NCI-H748 (cell line): ENCODE measurements around the gene PDLIM5.
"Not testable (repeated sequence)": the region's sequence is repeated elsewhere in the genome, so short reads cannot be mapped to it uniquely, and the experiment has no call there.

Source experiments
- DNase-seq: peaks from one replicate; lab custom pipeline; 2025; ENCODE audit not compliant: unreplicated experiment; lab: John Stamatoyannopoulos, UW

The PDLIM5 gene

DNA sequence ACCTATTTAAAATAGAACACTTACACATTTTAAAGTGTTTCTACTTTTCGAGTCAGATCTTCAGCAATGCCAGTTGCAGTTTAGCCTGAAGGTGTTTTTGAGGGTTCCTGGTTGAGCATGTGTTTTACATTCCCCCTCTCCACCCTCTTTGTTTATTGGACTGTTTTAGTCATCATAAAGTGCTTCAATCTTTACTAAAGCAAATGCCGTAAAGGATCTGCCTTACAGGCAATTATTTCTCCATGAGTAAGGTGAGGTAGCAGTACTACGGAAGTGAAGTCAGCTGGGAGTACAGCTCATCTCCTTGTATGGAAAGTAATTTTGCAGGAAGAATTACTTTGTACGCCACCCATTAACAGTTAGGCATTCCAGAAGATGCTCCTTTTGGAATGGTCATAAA lies 36.9 kb downstream of the PDLIM5 start:
- no peak for DNase-seq

DNA sequence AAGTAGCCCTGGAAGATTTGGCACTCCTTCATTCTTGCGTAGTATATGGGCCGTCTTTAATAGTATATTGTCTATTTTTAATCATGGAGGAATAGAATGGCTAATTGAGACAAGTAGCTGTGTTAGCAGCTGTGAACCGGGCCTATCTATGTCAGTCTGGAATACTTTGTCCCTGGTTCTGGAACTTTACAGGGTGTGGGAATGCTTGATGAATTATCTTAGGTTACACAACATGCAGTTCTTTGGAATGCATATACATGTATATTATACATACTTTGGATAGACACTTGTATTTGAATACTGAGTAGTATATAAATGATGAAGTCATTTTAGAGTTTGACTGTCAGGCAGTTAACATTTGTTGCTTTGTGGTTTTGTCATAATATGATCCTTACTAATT lies 37.4 kb downstream of the PDLIM5 start:
- DNase-seq, result no peak

DNA sequence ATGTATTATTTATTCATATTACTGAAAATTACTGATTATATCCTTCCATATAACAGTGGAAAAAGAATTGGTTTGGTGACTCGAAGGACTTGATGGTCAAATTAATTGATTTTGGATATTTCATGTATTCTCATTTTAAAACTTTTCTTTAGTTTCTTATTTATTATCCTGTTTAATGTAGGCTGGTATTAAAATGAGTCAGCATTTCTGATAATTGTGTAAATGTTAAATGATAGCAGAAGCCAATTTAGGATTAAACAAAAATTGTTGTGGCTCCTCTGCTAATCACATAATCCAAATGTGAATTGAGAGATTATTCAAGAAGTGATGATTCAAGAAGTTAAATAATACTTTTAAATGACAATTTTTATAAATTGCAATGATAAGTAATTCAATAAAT lies 38.7 kb downstream of the PDLIM5 start:
- DNase-seq, result no peak

DNA sequence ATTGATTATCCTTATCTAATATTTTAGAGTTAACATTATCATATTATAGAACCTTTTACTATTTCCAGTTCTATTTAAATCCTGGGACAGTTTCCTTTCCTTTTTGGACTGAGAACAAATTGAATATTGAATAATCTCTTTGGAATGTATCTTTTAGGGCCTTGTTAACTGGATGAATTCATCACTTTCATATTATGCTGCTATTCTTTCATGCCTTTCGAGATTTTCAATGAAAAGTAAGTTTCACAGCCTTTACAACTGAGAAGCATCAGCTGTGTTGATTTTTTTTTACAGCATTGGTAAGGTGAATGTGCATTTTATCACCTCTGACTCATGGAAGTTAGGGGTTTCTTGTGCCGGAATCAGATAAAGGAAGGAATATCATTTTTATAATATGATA lies 39.6 kb downstream of the PDLIM5 start:
- no peak for DNase-seq

DNA sequence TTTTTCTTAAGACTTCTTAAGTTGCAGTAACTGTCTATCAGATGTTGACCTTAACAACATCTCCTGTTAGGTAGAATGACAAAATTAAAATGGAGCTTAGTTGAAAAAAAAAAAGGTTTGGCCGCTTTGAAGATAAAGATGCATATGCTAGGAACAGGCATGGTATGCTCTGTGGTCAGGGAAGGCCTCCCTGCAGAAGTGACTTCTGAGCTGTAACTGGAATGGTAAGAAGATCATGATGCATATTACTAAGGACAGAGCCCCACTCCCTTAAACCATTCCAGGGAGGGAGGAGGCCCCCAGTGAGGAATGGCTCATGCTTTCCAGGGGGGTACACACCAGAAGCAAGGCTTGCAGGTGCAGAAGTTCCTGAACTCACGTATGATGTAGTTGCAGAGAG lies 43.7 kb downstream of the PDLIM5 start:
- no peak for DNase-seq

DNA sequence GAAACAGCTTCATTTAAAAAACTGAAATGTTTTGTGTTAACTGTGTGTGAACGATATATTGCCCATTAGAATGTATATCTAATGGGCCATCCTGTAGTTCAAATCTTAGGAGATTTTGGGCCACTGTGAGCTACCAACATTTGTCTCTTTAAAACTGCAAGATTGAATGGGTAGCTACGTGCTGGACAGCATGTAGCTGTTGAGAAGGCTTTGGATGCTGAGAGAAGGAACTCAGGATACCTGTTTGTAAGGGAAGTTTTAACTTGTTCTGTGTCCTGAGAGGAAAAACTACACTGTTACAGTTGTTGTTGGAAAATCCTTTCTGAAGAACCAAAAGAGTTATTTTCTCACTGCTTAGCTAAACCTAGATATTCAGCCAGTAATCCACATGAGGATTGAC lies 45.9 kb downstream of the PDLIM5 start:
- DNase-seq, result no peak

DNA sequence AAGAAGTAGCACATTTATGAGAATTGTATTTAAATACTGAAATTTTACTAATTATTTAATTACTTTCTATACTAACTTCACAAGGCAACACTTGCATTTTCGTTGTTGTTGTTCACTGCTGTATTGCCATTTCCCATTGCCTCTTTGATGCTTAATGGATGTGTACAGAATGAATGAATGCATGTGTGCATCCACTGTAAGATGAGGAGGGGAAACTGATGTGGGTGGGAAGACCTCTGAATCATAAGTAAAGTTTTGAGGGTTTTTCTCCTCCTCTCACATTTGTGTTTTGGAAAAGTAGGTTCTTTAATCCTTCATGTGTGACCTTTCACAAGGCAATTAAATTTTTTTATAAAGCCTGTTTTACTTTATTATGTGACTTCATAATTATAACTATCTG lies 46.8 kb downstream of the PDLIM5 start:
- DNase-seq, result no peak

DNA sequence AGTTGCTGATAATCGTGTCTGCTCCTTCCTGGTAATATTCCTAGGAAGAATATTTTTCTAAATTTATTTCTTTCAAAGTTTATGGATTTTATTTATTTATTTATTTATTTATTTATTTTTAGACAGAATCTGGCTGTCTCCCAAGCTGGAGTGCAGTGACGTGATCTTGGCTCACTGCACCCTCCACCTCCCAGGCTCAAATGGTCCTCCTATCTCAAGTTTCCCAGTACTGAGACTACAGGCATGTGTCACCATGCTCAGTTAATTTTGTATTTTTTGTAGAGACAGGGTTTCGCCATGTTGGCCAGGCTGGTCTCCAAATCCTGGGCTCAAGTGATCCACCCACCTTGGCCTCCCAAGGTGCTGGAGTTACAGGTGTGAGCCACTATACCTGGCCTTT lies 48.9 kb downstream of the PDLIM5 start:
- no peak for DNase-seq

DNA sequence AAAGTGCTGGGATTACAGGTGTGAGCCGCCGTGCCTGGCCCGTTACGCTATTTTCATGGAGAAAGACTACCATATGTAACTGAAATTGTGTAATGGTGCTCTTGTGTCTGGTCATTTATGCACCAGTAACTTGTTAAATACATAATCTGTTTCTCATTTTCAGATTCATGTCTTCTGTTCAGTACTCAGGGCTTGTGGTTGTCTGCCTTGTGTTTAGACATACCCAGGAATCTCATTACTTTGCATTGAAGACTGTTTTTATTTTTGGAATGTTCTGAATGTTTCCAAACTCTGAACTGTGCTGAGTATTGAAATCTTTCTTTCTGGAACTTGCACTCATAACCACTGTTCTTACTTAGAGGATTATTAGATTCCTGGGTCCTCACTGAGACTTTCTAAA lies 52.8 kb downstream of the PDLIM5 start:
- no peak for DNase-seq

DNA sequence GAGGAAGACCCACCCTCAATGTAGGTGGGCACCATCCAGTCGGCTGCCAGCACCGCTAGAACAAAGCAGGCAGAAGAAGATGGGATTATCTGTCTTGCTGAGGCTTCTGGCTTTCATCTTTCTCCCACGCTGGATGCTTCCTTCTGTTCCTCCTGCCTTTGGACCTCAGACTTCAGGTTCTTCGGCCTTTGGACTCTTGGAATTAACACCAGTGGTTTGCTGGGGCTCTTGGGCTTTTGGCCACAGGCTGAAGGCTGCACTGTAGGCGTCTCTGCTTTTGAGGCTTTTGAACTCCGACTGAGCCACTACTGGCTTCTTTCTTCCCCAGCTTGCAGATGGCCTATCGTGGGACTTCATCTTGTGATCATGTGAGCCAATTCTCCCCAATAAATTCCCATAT lies 55.1 kb downstream of the PDLIM5 start:
- DNase-seq, result no peak

DNA sequence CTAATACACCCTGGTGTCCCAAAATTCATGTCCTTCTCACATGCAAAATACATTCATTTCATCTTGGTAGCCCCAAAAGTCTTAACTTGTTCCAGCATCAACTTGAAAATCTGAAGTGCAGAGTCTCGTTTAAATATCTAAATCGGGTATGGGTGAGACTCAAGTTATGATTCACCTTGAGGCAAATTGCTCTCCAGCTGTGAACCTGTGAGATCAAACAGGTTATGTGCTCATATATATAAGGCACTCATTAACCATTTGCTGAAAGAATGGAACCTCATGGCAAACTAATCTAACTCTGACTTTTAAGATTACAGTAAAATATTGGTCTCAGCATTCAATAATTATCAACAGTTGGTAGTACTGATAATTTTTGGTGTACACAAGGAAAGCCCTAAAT lies 55.5 kb downstream of the PDLIM5 start:
- no peak for DNase-seq

DNA sequence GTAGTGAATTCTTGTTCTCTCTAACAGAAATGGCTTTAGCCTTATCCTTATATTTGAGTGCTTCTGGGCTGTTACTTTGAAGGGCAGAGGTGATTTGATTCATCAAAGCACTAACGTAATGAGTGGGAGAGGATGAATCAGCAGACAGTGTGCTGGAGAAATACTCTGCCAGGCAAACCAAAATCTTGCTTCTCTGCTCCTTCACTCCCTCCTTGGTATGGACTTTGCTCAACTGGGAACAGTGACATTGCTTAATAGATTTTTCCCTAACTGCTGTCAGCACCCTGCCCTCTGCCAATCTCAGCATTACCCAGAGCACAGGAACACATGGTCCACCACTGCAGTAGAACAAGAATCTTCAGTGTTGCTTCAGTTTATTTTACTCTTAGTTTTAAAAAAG lies 56.0 kb downstream of the PDLIM5 start:
- DNase-seq, result no peak

DNA sequence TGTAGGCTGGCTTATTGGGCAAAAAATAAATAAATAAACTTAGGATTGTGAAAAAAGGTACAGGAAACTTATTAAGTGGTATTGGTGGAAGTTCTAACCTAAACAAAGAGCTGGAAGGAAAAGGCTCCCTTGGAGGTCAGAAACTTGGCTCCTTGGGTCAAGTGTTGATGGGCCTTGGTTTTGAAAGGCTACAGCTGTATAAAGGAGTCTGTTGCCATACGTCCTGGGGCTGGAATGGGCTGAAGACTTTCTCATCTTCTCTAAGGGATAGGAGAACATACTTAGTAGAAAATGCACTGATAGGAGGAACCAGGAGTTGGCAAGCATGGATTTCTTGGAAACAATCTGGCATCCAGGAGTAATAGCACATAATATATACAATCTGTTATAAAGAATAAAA lies 56.6 kb downstream of the PDLIM5 start:
- DNase-seq, result no peak

DNA sequence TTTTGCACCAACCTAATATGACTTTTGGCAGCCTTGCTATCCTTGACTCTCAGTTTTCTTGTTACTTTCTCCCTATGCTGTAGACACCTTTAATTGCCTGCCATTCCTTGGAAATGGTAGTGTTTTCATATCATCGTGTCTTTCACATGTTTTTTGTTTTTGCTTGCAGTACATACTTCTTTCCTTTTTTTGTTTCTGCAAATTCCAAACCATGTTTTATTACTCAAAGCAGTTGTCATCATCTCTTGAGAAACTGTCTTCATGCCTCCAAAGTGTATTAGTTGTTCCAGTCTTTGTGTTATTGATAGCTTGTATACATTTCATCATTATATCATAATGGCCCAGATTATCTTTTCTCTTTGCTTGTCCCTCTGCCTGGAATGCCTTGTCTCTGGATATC lies 57.1 kb downstream of the PDLIM5 start:
- no peak for DNase-seq

DNA sequence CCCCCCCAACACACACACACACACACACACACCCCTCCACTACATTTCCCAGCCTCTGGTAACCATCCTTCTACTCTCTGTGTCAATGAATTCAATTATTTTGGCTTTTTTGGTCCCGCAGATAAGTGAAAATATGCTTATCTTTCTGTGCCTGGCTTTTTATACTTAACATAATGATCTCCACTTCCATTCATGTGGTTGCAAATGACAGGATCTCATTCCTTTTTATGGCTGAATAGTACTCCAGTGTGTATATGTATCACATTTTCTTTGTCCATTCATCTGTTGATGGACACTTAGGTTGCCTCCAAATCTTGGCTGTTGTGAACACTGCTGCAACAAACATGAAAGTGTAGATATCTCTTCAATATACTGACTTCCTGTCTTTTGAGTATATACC lies 59.8 kb downstream of the PDLIM5 start:
- DNase-seq, result no peak

DNA sequence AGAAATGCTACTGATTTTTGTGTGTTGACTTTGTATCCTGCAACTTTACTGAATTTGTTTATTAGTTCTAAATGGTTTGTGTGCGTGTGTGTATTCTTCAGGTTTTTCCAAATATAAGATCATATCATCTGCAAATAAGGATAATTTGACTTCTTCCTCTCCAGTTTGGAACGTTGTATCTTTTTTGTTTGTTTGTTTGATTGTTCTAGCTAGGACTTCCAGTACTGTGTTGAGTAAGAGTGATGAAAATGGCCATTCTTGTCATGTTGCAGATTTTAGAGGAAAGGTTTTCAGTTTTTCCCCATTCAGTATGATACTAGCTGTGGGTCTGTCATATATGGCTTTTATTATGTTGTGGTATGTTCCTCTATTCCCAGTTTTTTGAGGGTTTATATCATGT lies 61.8 kb downstream of the PDLIM5 start:
- DNase-seq, result not testable (repeated sequence)

DNA sequence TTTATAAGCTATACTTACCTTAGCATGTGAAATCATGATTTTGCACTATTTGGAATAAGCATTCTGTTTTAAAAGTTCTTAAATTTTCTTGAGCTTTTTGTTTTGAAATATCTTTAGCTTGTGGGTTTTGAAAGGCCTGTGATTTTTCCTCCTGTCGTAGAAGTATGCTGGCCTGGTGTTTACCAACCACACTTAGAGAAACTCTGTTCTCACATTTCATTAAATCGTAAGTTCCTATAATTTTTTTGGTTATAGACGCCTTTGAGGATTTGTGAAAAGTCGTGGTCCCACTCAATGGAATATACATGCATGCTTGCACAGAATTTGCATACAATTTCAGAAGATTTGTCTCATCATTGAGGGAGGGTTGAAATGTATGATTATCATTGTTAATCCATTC lies 63.6 kb downstream of the PDLIM5 start:
- no peak for DNase-seq

DNA sequence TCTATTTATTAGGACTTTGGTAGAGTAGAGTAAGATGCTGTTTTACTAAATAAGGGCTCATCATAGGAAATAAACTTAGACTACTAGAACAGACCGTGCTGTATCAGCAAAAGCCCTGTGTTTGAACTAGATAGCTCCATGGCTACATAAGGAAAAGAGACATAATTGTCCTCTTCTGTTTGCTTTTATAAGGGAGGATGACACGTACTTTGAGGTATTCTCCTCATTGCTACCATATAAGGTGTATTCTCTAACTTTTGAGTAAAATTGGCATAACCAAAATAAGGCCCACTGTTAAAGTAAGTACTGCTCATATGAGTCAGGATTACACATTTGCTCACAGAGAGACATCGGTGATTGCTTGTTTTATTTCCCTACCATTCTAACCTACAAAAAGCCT lies 64.3 kb downstream of the PDLIM5 start:
- DNase-seq, result peak; percentile 0

DNA sequence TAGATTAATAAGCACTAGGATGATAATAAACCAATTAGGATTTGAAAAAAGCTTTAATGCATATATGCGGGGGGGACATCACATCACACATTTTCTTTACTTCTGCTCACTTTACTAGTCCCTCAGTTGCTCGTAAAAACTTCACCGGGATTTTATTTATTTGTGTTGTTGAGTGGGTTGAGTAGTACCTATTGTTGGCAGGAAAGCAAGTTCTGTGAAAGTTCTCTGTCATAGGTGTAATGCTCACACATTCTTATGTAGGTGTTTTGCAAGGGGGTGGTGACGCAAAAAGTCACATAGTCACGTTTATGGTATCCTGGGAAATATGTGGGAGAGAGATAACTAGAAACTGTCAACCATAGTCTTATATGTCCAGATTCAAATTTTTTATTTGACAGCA lies 65.3 kb downstream of the PDLIM5 start:
- DNase-seq, result no peak

DNA sequence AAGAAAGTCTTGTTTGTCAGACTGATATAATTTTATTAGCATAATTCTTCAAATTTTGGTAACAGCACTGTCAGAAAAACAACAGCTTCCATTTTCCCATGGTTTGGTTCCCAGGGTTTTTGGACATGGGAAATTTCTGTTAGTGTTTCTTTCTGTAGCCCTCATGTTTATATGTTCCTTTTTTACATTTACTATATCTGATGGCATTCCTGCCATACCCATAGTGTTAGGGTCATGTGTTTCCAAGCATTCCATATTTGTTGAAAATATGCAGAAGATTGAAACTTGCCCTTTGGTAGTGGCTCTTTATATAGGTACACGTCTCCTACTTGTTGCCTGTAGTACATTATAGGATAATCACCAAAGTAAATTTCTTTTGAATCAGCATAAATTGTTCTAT lies 65.8 kb downstream of the PDLIM5 start:
- DNase-seq, result no peak

DNA sequence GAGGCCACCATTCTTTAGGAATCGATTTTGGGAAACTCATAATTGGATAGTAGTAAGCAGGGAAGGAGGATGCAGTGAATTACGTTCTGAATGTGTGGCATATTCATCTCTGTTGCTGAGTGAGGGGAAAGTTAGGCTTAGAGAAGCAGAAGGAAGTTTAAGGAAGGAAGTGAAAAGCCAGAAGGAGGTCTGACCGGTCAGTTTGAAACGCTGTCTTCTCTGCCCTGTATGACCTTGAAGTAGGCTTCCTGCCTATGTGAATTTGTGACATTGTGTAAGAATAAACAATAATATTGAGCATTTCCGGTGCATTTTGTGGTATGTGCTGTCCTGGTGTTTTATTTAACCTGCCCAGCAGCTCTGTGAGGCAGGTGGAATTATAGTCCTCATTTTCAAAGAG lies 67.3 kb downstream of the PDLIM5 start:
- no peak for DNase-seq

DNA sequence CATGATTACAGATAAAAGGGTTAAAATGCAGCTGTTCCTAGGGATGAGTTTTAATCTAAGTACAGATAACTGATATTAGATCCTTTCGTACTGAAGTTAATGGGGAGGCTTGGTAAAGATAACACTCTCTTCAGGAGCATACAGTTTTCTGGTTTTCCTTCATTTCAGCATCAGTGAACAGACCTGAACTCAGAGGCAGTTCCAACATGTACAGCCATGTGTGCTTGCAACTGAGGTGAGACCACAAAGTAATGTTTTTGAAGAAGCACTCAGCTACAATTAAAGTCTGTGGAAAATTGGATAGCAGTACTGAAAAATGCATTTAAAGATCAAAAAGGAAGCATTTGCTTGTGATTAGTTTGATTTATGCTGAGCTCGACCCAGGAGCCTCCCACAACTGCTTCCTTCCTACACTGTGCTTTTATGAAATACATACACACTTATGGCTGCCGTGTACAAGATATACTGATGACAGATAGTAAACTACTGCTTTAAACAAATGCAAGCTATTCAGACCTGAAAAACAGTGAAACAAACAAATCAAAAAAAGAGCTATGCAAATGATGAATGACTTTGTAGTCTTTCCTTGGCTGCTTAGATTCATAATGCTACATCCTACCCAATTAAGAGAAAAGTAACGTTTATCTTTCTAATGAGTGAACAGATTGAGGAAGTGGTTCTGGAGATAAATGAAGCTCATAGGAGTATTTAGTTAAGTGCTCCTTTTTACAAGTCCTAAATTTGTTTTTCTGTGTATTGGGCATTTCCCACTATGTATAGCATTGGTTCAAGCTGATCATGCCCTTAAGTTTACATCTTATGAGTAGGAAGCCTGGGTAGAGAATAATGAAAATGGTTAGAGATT lies 68.4 kb downstream of the PDLIM5 start:
- DNase-seq, result no peak

DNA sequence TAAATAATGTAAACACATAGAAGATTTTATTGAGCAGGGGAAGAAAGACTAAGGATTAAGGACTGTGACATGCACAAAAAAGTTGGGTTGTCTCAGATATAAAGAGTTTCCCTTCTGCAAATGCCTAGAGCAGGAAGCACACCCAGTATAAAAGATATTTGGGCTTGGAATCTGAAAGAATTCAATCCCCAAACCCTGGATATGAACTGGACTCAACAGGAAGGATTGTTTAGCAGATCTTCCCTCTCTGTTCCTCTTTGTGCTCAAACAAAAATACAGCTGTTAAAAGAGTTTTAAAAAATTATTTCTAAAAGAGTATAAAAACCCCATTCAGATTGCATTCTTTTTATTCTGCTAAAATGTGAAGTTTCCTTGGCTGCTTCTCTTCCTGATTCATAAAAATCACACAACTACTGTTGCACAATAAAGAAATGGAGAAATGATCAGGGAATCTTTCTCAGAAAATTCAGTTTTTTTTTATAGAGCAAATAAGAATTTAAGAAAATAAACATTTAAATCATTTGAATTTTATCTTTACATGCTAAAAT lies 71.4 kb downstream of the PDLIM5 start:
- DNase-seq, result no peak
